ENCODE results near the gene UBAC2. TPM values are rescaled to one million over a fixed set of nuclear protein-coding genes. Genes with fewer than 3 reads are reported as not detected.

Gene UBAC2
- total RNA-seq, 1 experiment from 2014 or later: 134 TPM

DNA sequence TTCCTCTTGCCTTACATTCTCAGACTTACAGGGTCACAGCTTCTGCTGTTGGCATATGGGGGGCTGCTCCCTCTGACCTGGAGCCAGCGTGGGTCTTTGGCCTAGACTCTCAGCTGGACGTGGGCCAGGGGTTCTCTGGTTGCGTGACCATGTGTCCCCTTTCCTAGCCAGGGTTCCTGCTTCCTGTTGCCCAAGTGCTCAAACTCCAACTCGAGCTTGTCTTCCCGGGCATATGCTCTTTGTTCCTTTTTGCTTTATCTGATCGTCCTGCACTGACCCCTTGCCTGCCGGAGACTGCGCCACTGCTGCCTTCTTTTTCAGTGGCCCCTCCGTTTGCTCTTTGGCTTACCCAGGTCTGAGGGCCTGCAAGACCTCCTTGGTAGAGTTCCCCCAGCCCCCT is 131.8 kb downstream of the UBAC2 start:
- Histone ChIP-seq H3K27ac (peak overlapping the region; percentile 19), H3K4me3 (no peak overlapping the region), H3K9me3 (replicated peaks) (no peaks in the 10 kb centered on the region), H3K27me3 (replicated peaks) (no peaks in the 10 kb centered on the region), H3K4me1 (replicated peaks) (peaks cover 45% of the 10 kb centered on the region), H3K36me3 (peaks cover 14% of the 10 kb centered on the region)
- peak in 1 of 2 experiments; percentile 79 for DNase-seq (ENCODE audit: low read depth in 1 of 2, low spot score in 2 of 2)

- H3K4me1 ChIP-seq (replicated peaks): peaks cover 45% of the 10 kb centered on the region
Observed at GRCh38 chr13:99334221-99334620, 133.6 kb downstream of the UBAC2 start.

GRCh38 chr13:99335087-99335486 is 134.4 kb downstream of the UBAC2 start:
- no peak overlapping the region for H3K4me3 ChIP-seq
- H3K9me3 ChIP-seq (replicated peaks): no peaks in the 10 kb centered on the region
- peaks cover 6% of the 10 kb centered on the region for H3K36me3 ChIP-seq
- DNase-seq (ENCODE audit: low read depth in 1 of 2, low spot score in 2 of 2): no peak
- peaks cover 36% of the 10 kb centered on the region for H3K4me1 ChIP-seq (replicated peaks)
- no peaks in the 10 kb centered on the region for H3K27me3 ChIP-seq (replicated peaks)
- H3K27ac ChIP-seq: no peak overlapping the region

More at GRCh38 chr13:99334221-99334620, 133.6 kb downstream of the UBAC2 start:
- Histone ChIP-seq H3K9me3 (replicated peaks) (no peaks in the 10 kb centered on the region), H3K4me3 (no peak overlapping the region), H3K27ac (no peak overlapping the region), H3K36me3 (peaks cover 10% of the 10 kb centered on the region), H3K27me3 (replicated peaks) (no peaks in the 10 kb centered on the region)
- no peak for DNase-seq (ENCODE audit: low read depth in 1 of 2, low spot score in 2 of 2)

DNA sequence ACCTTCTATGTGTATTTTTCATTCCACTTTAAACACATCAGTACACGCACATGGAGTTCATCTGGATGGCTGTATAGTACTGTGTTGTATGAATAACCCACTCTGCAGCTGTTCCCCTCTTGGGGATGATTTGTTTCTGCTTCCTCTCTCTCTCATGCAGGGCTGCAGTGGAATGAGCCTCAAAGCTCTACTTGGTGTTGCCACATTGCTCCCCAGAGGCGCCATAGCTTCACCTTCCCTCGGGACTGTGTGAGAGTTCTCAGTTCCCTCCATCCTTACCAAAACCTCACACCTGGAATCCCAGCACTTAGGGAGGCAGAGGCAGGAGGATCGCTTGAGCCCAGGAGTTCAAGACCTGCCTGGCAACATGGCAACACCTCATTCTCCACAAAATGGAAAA is 134.9 kb downstream of the UBAC2 start:
- no peaks in the 10 kb centered on the region for H3K9me3 ChIP-seq (replicated peaks)
- peak in 1 of 2 experiments; percentile 65 for DNase-seq (ENCODE audit: low read depth in 1 of 2, low spot score in 2 of 2)
- peaks cover 11% of the 10 kb centered on the region for H3K36me3 ChIP-seq

DNA sequence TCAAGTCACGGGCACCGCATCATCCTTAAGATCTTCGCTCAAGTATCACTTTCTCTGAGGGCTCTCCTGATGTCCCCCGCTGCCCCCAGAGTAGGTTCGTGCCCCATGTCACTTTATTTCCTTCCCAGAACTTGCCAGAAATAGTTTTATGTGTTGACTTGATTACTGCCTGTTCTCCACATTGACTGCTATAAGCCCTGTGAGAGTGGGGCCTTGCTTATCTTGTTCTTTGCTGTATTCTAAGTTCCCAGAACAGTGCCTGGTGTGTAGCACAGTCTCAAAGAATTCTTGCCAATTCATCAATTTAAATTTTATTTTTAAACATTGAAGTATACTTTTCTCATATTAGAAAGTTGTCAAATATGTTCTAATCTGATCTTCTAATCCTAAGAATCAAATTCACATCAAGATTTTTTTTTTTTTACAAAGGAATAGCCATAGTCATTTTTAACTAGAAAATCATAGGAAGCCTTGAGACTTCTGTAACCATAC is 138.6 kb downstream of the UBAC2 start:
- Histone ChIP-seq H3K27me3 (replicated peaks) (no peaks in the 10 kb centered on the region), H3K36me3 (peaks cover 45% of the 10 kb centered on the region), H3K4me3 (no peak overlapping the region), H3K4me1 (replicated peaks) (no peaks in the 10 kb centered on the region), H3K27ac (no peak overlapping the region), H3K9me3 (replicated peaks) (no peaks in the 10 kb centered on the region)
- peak in 1 of 2 experiments; percentile 63 for DNase-seq (ENCODE audit: low read depth in 1 of 2, low spot score in 2 of 2)

More for the DNA sequence above, 134.9 kb downstream of the UBAC2 start:
- Histone ChIP-seq H3K27ac (no peak overlapping the region), H3K27me3 (replicated peaks) (no peaks in the 10 kb centered on the region), H3K4me3 (no peak overlapping the region), H3K4me1 (replicated peaks) (peaks cover 33% of the 10 kb centered on the region)

DNA sequence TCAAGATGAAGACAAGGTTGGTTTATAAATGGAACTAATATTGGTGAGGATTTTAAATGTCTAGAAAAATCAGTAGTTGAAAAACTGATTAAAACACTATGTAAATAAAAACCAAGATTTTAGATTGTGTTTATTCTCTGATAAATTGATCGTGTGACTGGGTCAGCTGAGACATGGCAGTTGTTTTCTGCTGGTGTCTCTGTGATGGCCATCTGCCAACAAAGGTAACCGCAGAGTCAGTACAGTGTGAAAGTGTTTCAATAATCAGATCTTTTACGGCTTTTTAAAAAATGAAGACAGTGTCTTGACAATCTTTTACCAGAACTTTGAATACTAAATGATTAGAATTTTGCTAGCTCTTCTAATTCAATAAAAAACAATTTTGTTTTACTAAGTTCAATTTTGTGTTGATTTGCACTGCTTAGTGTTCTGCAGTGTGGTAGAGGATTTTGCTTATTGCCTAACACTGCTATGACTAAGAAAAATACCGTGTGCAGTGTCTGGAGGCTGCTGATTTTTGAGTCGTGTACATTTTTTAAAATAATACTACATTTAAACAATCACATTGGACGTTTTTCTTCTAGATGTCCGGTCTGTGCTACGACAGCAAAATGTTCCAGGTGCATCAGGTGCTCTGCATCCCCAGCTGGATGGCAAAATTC is 139.2 kb downstream of the UBAC2 start:
- Histone ChIP-seq H3K36me3 (peaks cover 50% of the 10 kb centered on the region), H3K9me3 (replicated peaks) (no peaks in the 10 kb centered on the region), H3K27me3 (replicated peaks) (no peaks in the 10 kb centered on the region), H3K4me1 (replicated peaks) (no peaks in the 10 kb centered on the region), H3K27ac (no peak overlapping the region), H3K4me3 (no peak overlapping the region)
- peak in 1 of 2 experiments; percentile 52 for DNase-seq (ENCODE audit: low read depth in 1 of 2, low spot score in 2 of 2)

- no peak overlapping the region for H3K27ac ChIP-seq
- no peaks in the 10 kb centered on the region for H3K27me3 ChIP-seq (replicated peaks)
- H3K9me3 ChIP-seq (replicated peaks): no peaks in the 10 kb centered on the region
- no peak for DNase-seq (ENCODE audit: low read depth in 1 of 2, low spot score in 2 of 2)
- no peaks in the 10 kb centered on the region for H3K4me1 ChIP-seq (replicated peaks)
- no peak overlapping the region for H3K4me3 ChIP-seq
- H3K36me3 ChIP-seq: peaks cover 55% of the 10 kb centered on the region
Observed at GRCh38 chr13:99340638-99341037, 140.0 kb downstream of the UBAC2 start.

GRCh38 chr13:99341969-99342722 is 141.5 kb downstream of the UBAC2 start:
- Histone ChIP-seq H3K36me3 (peaks cover 66% of the 10 kb centered on the region), H3K4me1 (replicated peaks) (no peaks in the 10 kb centered on the region), H3K27ac (no peak overlapping the region), H3K4me3 (no peak overlapping the region), H3K27me3 (replicated peaks) (no peaks in the 10 kb centered on the region), H3K9me3 (replicated peaks) (no peaks in the 10 kb centered on the region)
- peak in 1 of 2 experiments; percentile 70 for DNase-seq (ENCODE audit: low read depth in 1 of 2, low spot score in 2 of 2)

- peak in 1 of 2 experiments; percentile 76 for DNase-seq (ENCODE audit: low read depth in 1 of 2, low spot score in 2 of 2)
- Histone ChIP-seq H3K36me3 (peaks cover 72% of the 10 kb centered on the region), H3K4me3 (no peak overlapping the region), H3K27ac (no peak overlapping the region), H3K27me3 (replicated peaks) (no peaks in the 10 kb centered on the region), H3K4me1 (replicated peaks) (no peaks in the 10 kb centered on the region), H3K9me3 (replicated peaks) (no peaks in the 10 kb centered on the region)
Observed at GRCh38 chr13:99342723-99343315, 142.2 kb downstream of the UBAC2 start.

GRCh38 chr13:99344610-99345208 is 144.1 kb downstream of the UBAC2 start:
- Histone ChIP-seq H3K9me3 (replicated peaks) (no peaks in the 10 kb centered on the region), H3K27me3 (replicated peaks) (no peaks in the 10 kb centered on the region), H3K27ac (no peak overlapping the region), H3K36me3 (peaks cover 82% of the 10 kb centered on the region), H3K4me1 (replicated peaks) (no peaks in the 10 kb centered on the region), H3K4me3 (no peak overlapping the region)
- peak in 1 of 2 experiments; percentile 63 for DNase-seq (ENCODE audit: low read depth in 1 of 2, low spot score in 2 of 2)

- H3K4me3 ChIP-seq: no peak overlapping the region
- H3K9me3 ChIP-seq (replicated peaks): no peaks in the 10 kb centered on the region
- H3K27ac ChIP-seq: no peak overlapping the region
- no peaks in the 10 kb centered on the region for H3K27me3 ChIP-seq (replicated peaks)
- no peaks in the 10 kb centered on the region for H3K4me1 ChIP-seq (replicated peaks)
- peak in 1 of 2 experiments; percentile 61 for DNase-seq (ENCODE audit: low read depth in 1 of 2, low spot score in 2 of 2)
- peaks cover 77% of the 10 kb centered on the region for H3K36me3 ChIP-seq
Observed at GRCh38 chr13:99345345-99345744, 144.7 kb downstream of the UBAC2 start.

DNA sequence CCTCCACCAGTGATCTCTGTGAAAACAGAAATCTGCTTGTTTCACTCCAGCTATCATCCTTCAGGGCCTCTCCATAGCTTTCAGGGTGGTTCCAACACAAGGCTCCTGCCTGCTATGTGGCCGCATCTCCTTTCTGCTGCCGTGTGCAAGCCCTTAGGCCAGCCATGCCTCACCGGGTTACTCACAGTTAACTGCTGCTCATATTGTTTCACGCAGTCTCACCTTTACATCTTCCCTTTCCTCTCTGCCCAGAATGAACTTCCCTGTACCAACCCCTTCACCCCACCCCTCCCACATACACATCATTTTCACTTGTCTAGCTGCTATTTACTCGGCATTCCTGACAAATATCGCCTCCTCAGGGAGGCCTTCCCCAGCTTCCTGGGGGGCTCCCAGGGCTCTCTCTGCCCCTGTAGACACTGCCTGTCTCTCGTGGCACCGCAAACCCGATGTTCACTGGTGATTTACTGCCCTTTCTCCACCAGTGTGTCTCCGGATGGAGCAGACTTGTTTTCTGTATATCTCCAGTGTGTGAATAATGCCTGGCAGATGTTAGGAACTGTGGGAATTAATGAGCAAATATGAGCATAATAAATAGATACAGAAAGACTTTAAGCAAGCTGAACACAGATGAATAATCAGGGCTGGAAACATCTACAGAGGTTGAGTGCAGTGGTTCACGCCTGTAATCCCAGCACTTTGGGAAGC is 145.8 kb downstream of the UBAC2 start:
- H3K4me3 ChIP-seq: no peak overlapping the region
- no peaks in the 10 kb centered on the region for H3K4me1 ChIP-seq (replicated peaks)
- no peak overlapping the region for H3K27ac ChIP-seq
- H3K27me3 ChIP-seq (replicated peaks): no peaks in the 10 kb centered on the region
- no peaks in the 10 kb centered on the region for H3K9me3 ChIP-seq (replicated peaks)
- peaks cover 72% of the 10 kb centered on the region for H3K36me3 ChIP-seq
- peak in 1 of 2 experiments; percentile 71 for DNase-seq (ENCODE audit: low read depth in 1 of 2, low spot score in 2 of 2)

GRCh38 chr13:99347335-99347878 is 146.8 kb downstream of the UBAC2 start:
- H3K27ac ChIP-seq: no peak overlapping the region
- H3K9me3 ChIP-seq (replicated peaks): no peaks in the 10 kb centered on the region
- peaks cover 63% of the 10 kb centered on the region for H3K36me3 ChIP-seq
- no peak overlapping the region for H3K4me3 ChIP-seq
- DNase-seq (ENCODE audit: low read depth in 1 of 2, low spot score in 2 of 2): peak in 1 of 2 experiments; percentile 64
- no peaks in the 10 kb centered on the region for H3K4me1 ChIP-seq (replicated peaks)
- no peaks in the 10 kb centered on the region for H3K27me3 ChIP-seq (replicated peaks)
